Tibial nerve (tissue), 4 donors: ENCODE measurements around the gene DAAM2. TPM values are rescaled to one million over a fixed set of nuclear protein-coding genes. Genes with fewer than 3 reads are reported as not detected.

ENCODE experiments used
- DNase-seq, 2 donors: peaks; one replicate each; pipeline ENCODE4 v3.0.0-alpha.2; 2019; ENCODE audit warnings: low spot score in 2 of 2
- H3K27ac ChIP-seq, 4 donors: fragments of 200-600 bp; sonication (generic) in 3 of 4; one replicate each; pipeline ENCODE4 v1.5.1; 2017 to 2019; ENCODE audit warnings: mild to moderate bottlenecking in 1 of 4
- H3K27me3 ChIP-seq, 2 donors: fragments of 200-600 bp; sonication (generic) in 1 of 2; one replicate each; pipeline versions ENCODE4 v1.5.1 to v1.6.0; 2017 to 2019
- H3K36me3 ChIP-seq, 3 donors: fragments of 200-600 bp; sonication (generic); one replicate each; pipeline ENCODE4 v1.5.1; 2018 to 2019
- H3K4me1 ChIP-seq, 4 donors: fragments of 200-600 bp; sonication (generic) in 3 of 4; one replicate each; pipeline ENCODE4 v1.5.1; 2017 to 2019
- H3K4me3 ChIP-seq, 4 donors: fragments of 200-600 bp; sonication (generic) in 3 of 4; one replicate each; pipeline ENCODE4 v1.5.1; 2017 to 2019; ENCODE audit warnings: mild to moderate bottlenecking in 1 of 4, moderate library complexity in 1 of 4
- H3K9me3 ChIP-seq, 4 donors: fragments of 200-600 bp; sonication (generic) in 3 of 4; one replicate each; pipeline ENCODE4 v1.5.1; 2017 to 2019
- EP300 ChIP-seq, 2 donors: sonication (generic); formaldehyde crosslinking; IDR thresholded peaks; one replicate each; pipeline ENCODE4 v1.6.1; 2017; ENCODE audit warnings: antibody characterized with exemption in 2 of 2, mild to moderate bottlenecking in 1 of 2
- POLR2A ChIP-seq, 2 donors: fragments of 450-650 bp; IDR thresholded peaks; one replicate each; pipeline ENCODE4 v1.6.1; 2017; ENCODE audit warnings: antibody characterized with exemption in 2 of 2, mild to moderate bottlenecking in 2 of 2, moderate library complexity in 2 of 2
- WGBS, 2 donors: methylation state at CpG; one replicate each; pipeline ENCODE4 v1.1.5; 2018; 5-methylcytosine and 5-hydroxymethylcytosine counted together
- total RNA-seq, 4 donors: library from RNA; depleted of rRNA; stranded (reverse); fragments of >200 nt; gene quantifications; one replicate each; pipeline ENCODE4 v1.1.0, GENCODE V29; 2016
- TF ChIP-seq, protein P1 (sequence below), 5 experiments: fragments of 200-600 bp in 3 of 5; fragments of 450-650 bp in 2 of 5; sonication (generic) in 3 of 5; IDR thresholded peaks; one replicate each; pipeline ENCODE4 v1.5.1; 2016 to 2019; ENCODE audit warnings: antibody characterized with exemption in 5 of 5, mild to moderate bottlenecking in 3 of 5, moderate library complexity in 2 of 5

The DAAM2 gene
- total RNA-seq, 4 donors from 2014 or later: 73.9 to 133 (median 93.3) TPM

GRCh38 chr6:39849228-39849627, 57.1 kb downstream of the DAAM2 start:
- WGBS, 2 donors: 67 to 70% methylated on average over 3 of the region's 3 CpGs
- TF ChIP-seq POLR2A (IDR thresholded peaks at IDR 0.05) (no peak), EP300 (IDR thresholded peaks at IDR 0.05) (no peak)
- TF ChIP-seq, protein P1, sequence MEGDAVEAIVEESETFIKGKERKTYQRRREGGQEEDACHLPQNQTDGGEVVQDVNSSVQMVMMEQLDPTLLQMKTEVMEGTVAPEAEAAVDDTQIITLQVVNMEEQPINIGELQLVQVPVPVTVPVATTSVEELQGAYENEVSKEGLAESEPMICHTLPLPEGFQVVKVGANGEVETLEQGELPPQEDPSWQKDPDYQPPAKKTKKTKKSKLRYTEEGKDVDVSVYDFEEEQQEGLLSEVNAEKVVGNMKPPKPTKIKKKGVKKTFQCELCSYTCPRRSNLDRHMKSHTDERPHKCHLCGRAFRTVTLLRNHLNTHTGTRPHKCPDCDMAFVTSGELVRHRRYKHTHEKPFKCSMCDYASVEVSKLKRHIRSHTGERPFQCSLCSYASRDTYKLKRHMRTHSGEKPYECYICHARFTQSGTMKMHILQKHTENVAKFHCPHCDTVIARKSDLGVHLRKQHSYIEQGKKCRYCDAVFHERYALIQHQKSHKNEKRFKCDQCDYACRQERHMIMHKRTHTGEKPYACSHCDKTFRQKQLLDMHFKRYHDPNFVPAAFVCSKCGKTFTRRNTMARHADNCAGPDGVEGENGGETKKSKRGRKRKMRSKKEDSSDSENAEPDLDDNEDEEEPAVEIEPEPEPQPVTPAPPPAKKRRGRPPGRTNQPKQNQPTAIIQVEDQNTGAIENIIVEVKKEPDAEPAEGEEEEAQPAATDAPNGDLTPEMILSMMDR (IDR thresholded peaks at IDR 0.05): no peak
- DNase-seq: no peak

GRCh38 chr6:39849764-39850163, 57.6 kb downstream of the DAAM2 start:
- Histone ChIP-seq H3K27me3 (no peaks in the 10 kb centered on the region), H3K4me3 (no peak overlapping the region), H3K27ac (peak overlapping the region in 3 of 4 donors; percentile 29 to 79 (median 78)), H3K9me3 (no peaks in the 10 kb centered on the region), H3K4me1 (peaks cover 0 to 97% (median 49%) of the 10 kb centered on the region in 4 donors), H3K36me3 (no peaks in the 10 kb centered on the region)
- TF ChIP-seq, protein P1 (IDR thresholded peaks at IDR 0.05): no peak
- TF ChIP-seq POLR2A (IDR thresholded peaks at IDR 0.05): no peak
- TF ChIP-seq EP300 (IDR thresholded peaks at IDR 0.05): no peak
- 42 to 54% methylated on average over 6 of the region's 6 CpGs for WGBS, 2 donors
- no peak for DNase-seq

More at GRCh38 chr6:39849228-39849627, 57.1 kb downstream of the DAAM2 start:
- Histone ChIP-seq H3K27me3 (no peaks in the 10 kb centered on the region), H3K9me3 (no peaks in the 10 kb centered on the region), H3K4me1 (peaks cover 0 to 97% (median 47%) of the 10 kb centered on the region in 4 donors), H3K27ac (peak overlapping the region in 2 of 4 donors; percentile 78 to 79), H3K36me3 (no peaks in the 10 kb centered on the region), H3K4me3 (no peak overlapping the region)

DNA sequence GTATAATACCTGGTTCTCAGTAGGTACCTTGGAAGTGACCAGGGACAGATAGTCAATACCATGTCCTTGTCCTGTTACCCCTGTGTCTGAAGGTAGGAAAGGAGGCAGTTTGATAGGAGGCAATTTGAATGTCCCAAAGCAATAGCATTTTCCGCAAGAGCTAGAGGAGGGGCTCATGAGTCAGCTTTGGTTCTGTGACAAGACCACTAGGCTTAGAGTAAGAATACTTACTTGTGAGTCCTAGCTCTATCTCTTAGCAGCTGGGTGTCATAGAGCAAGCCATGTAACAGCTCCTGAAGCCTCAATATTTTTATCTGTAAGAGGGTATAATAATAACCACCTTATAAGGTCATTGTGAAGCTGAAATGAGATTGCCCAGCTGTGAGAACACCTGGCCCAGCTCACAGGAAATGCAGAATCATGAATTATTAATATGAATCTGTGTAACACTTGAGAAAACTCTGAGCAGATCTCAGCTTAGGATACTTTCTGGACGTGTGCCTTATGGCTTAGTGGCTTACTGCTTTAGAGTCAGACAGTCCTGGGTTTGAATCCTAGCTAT, 58.6 kb downstream of the DAAM2 start:
- WGBS, 2 donors: 49 to 60% methylated on average over 2 of the region's 2 CpGs
- H3K27me3 ChIP-seq: no peaks in the 10 kb centered on the region
- peaks cover 0 to 99% (median 51%) of the 10 kb centered on the region in 4 donors for H3K4me1 ChIP-seq
- DNase-seq: no peak
- peak overlapping the region in 3 of 4 donors; percentile 29 to 79 (median 78) for H3K27ac ChIP-seq
- H3K36me3 ChIP-seq: no peaks in the 10 kb centered on the region
- H3K4me3 ChIP-seq: no peak overlapping the region
- no peaks in the 10 kb centered on the region for H3K9me3 ChIP-seq
- TF ChIP-seq, protein P1 (IDR thresholded peaks at IDR 0.05): no peak
- TF ChIP-seq EP300 (IDR thresholded peaks at IDR 0.05): no peak
- TF ChIP-seq POLR2A (IDR thresholded peaks at IDR 0.05): no peak

GRCh38 chr6:39851331-39851730, 59.2 kb downstream of the DAAM2 start:
- Histone ChIP-seq H3K36me3 (peaks cover 0 to 5% (median 0%) of the 10 kb centered on the region in 3 donors), H3K27ac (peak overlapping the region in 2 of 4 donors; percentile 78 to 79), H3K9me3 (no peaks in the 10 kb centered on the region), H3K4me1 (peaks cover 0 to 99% (median 51%) of the 10 kb centered on the region in 4 donors), H3K27me3 (no peaks in the 10 kb centered on the region), H3K4me3 (no peak overlapping the region)
- TF ChIP-seq EP300 (IDR thresholded peaks at IDR 0.05) (no peak), POLR2A (IDR thresholded peaks at IDR 0.05) (no peak)
- TF ChIP-seq, protein P1 (IDR thresholded peaks at IDR 0.05): no peak
- 66 to 82% methylated on average over 4 of the region's 4 CpGs for WGBS, 2 donors
- DNase-seq: no peak

DNA sequence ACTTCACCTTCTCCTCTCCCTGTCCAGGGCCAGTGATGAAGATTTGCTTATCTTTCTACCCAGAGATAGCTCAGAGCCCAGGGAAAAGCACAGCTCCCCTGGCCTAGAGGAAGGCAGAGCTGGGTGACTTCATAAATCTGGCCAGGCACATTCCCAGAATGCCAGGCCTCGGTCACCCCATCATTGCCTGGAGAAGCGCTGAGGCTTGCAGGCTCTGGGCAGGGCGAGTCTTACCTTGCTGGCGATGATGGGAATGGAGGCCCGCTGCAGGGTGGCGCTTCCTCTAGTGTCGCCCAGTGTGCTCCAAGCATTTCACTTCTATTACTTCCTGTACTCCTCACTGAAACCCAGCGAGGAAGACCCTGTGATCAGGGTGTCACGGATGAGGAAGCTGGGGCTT, 60.1 kb downstream of the DAAM2 start:
- H3K4me3 ChIP-seq: no peak overlapping the region
- peaks cover 0 to 95% (median 48%) of the 10 kb centered on the region in 4 donors for H3K4me1 ChIP-seq
- H3K27ac ChIP-seq: peak overlapping the region in 2 of 4 donors; percentile 25 to 79
- TF ChIP-seq, protein P1 (IDR thresholded peaks at IDR 0.05): no peak
- TF ChIP-seq POLR2A (IDR thresholded peaks at IDR 0.05) (no peak), EP300 (IDR thresholded peaks at IDR 0.05) (no peak)
- DNase-seq: no peak
- no peaks in the 10 kb centered on the region for H3K9me3 ChIP-seq
- 92 to 94% methylated on average over 6 to 9 of the region's 9 CpGs for WGBS, 2 donors
- peaks cover 0 to 15% (median 0%) of the 10 kb centered on the region in 3 donors for H3K36me3 ChIP-seq
- no peaks in the 10 kb centered on the region for H3K27me3 ChIP-seq
